ENCODE data around the gene NCKAP5. TPM values are rescaled to one million over a fixed set of nuclear protein-coding genes. Genes with fewer than 3 reads are reported as not detected.

The NCKAP5 gene
- total and polyA plus RNA-seq, 11 donors, result 0.51 to 10.5 (median 5.2) TPM

DNA sequence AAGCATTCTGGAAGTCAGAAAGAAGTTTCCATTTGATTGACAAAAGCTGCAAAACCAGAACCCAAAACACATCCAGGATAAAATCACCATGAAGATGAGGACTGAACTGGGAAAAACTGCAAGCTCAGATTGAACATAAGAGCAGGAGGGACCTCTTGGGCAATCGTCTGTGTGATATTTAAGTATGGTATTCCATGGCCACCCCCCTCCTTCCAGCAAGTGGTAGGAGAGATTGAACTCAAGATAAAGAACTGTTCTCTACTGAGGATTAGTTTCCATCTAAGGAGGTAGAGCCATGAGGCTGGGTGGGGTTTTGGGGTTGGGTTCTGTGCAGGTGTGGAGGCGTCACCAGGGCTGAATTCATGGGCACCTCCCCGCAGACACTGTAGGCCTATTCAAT lies 251.1 kb downstream of the NCKAP5 start:
- ATAC-seq, result no peak
- intact Hi-C loops (cut with DNase I), result no loop called here
- WGBS, 4 donors, result 76 to 86% (median 85%) methylated on average over 3 of the region's 3 CpGs

DNA sequence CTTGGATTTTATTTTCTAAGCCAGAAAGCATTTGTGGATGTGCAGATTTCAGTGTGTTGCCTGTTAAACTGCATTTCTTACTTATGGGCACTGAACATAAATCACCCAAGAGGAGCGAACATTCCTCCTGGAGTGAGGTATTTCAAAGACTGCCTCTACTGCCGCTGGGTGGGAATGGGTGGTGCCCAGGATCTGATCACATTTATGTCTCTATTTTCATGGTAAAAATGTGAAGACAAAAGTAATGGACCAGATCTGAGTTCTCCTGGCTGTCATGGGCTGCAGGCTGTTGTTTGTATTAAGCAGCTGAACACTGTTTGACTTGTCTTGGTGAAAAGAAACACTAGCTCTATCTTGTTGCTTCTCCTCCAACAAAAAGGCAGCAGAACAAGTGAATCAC lies 251.7 kb downstream of the NCKAP5 start:
- Histone ChIP-seq H3K4me3 (no peak overlapping the region), H3K27ac (no peak overlapping the region), H3K27me3 (no peaks in the 10 kb centered on the region), H3K36me3 (no peaks in the 10 kb centered on the region), H3K9me3 (no peaks in the 10 kb centered on the region), H3K4me1 (no peaks in the 10 kb centered on the region)
- TF ChIP-seq, protein P1, sequence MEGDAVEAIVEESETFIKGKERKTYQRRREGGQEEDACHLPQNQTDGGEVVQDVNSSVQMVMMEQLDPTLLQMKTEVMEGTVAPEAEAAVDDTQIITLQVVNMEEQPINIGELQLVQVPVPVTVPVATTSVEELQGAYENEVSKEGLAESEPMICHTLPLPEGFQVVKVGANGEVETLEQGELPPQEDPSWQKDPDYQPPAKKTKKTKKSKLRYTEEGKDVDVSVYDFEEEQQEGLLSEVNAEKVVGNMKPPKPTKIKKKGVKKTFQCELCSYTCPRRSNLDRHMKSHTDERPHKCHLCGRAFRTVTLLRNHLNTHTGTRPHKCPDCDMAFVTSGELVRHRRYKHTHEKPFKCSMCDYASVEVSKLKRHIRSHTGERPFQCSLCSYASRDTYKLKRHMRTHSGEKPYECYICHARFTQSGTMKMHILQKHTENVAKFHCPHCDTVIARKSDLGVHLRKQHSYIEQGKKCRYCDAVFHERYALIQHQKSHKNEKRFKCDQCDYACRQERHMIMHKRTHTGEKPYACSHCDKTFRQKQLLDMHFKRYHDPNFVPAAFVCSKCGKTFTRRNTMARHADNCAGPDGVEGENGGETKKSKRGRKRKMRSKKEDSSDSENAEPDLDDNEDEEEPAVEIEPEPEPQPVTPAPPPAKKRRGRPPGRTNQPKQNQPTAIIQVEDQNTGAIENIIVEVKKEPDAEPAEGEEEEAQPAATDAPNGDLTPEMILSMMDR (IDR thresholded peaks at IDR 0.05), result no peak
- TF ChIP-seq POLR2A (IDR thresholded peaks at IDR 0.05), result no peak
- intact Hi-C loops (cut with DNase I), result no loop called here
- DNase-seq, result no peak
- no peak for ATAC-seq
- 86 to 95% (median 93%) methylated on average over 2 of the region's 2 CpGs for WGBS, 4 donors

More for the DNA sequence above, 251.1 kb downstream of the NCKAP5 start:
- no peak for TF ChIP-seq POLR2A (IDR thresholded peaks at IDR 0.05)
- TF ChIP-seq, protein P1 (IDR thresholded peaks at IDR 0.05), result no peak
- Histone ChIP-seq H3K4me3 (no peak overlapping the region), H3K9me3 (no peaks in the 10 kb centered on the region), H3K27ac (no peak overlapping the region), H3K4me1 (no peaks in the 10 kb centered on the region), H3K36me3 (no peaks in the 10 kb centered on the region), H3K27me3 (no peaks in the 10 kb centered on the region)
- DNase-seq, result no peak

DNA sequence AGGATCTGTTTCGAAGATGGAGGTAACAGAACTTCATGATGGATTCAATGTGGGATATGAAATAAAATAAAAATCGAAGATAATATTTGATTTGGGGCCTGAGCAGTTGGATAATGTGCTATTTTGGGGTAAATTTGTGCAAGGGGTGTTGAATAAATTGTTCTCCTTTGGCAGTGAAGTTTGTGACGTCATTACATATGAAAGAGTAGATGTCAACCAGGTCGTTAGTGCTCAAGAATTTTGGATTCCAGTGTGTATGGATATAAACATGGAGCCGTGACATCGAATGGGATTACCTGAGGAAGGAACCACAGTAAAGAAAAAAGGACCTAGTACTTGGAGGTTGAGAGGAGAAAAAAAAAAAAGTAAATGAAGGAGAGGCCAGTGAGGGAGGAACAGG lies 253.0 kb downstream of the NCKAP5 start:
- DNase-seq (no peak), ATAC-seq (no peak)
- Histone ChIP-seq H3K4me1 (no peaks in the 10 kb centered on the region), H3K9me3 (no peaks in the 10 kb centered on the region), H3K4me3 (no peak overlapping the region), H3K27ac (no peak overlapping the region), H3K27me3 (no peaks in the 10 kb centered on the region), H3K36me3 (no peaks in the 10 kb centered on the region)
- WGBS, 4 donors, result 82 to 87% (median 86%) methylated on average over 6 of the region's 6 CpGs
- intact Hi-C loops (cut with DNase I), result no loop called here
- TF ChIP-seq, protein P1 (IDR thresholded peaks at IDR 0.05), result no peak
- TF ChIP-seq POLR2A (IDR thresholded peaks at IDR 0.05), result no peak

DNA sequence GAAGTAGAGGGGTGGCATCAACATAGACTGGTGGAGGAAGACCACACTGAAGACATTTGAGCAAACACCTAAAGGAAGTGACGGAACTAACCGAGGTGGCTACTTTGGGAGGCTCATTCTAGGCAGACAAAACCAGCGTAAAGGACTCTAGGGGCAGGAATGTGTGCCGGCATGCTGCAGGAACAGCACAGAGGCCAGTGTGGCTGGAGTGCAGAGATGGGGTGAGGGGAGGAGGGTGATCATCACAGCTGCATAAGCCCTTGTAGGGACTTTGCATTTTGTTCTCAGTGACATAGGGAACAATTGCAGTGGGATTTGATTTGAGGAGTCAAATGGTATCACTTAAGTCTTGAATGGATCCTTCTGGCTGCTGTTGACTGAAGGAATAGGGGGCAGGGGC lies 253.5 kb downstream of the NCKAP5 start:
- no peak overlapping the region for H3K4me3 ChIP-seq
- H3K9me3 ChIP-seq, result no peaks in the 10 kb centered on the region
- H3K27ac ChIP-seq, result no peak overlapping the region
- H3K4me1 ChIP-seq, result no peaks in the 10 kb centered on the region
- intact Hi-C loops (cut with DNase I), result no loop called here
- WGBS, 4 donors, result 89 to 94% (median 90%) methylated on average over 4 of the region's 4 CpGs
- TF ChIP-seq, protein P1 (IDR thresholded peaks at IDR 0.05), result no peak
- no peak for TF ChIP-seq POLR2A (IDR thresholded peaks at IDR 0.05)
- H3K27me3 ChIP-seq, result no peaks in the 10 kb centered on the region
- no peaks in the 10 kb centered on the region for H3K36me3 ChIP-seq
- ATAC-seq (no peak), DNase-seq (no peak)
